ENCODE measurements around the gene OSBPL8.

The OSBPL8 gene

GRCh38 chr12:76555797-76556196 is 3.8 kb downstream of the OSBPL8 start:
- no peak for DNase-seq

GRCh38 chr12:76555231-76555767 is 4.3 kb downstream of the OSBPL8 start:
- DNase-seq: no peak

GRCh38 chr12:76554405-76555230 is 5.0 kb downstream of the OSBPL8 start:
- DNase-seq: no peak

GRCh38 chr12:76552343-76552938 is 7.1 kb downstream of the OSBPL8 start:
- DNase-seq: no peak

GRCh38 chr12:76551482-76551888 is 8.1 kb downstream of the OSBPL8 start:
- DNase-seq: no peak

- no peak for DNase-seq
These were observed 10.4 kb downstream of the OSBPL8 start for GRCh38 chr12:76549131-76549530.

GRCh38 chr12:76548222-76548837 is 11.2 kb downstream of the OSBPL8 start:
- DNase-seq: no peak

GRCh38 chr12:76547526-76547925 is 12.0 kb downstream of the OSBPL8 start:
- DNase-seq: no peak

- DNase-seq: no peak
These were observed 12.7 kb downstream of the OSBPL8 start for GRCh38 chr12:76546889-76547288.

- DNase-seq: no peak
These were observed 14.1 kb downstream of the OSBPL8 start for GRCh38 chr12:76545486-76545885.

- DNase-seq: no peak
These were observed 14.8 kb downstream of the OSBPL8 start for GRCh38 chr12:76544601-76545261.

- no peak for DNase-seq
These were observed 15.7 kb downstream of the OSBPL8 start for GRCh38 chr12:76543813-76544347.

GRCh38 chr12:76542908-76543307 is 16.7 kb downstream of the OSBPL8 start:
- no peak for DNase-seq

- no peak for DNase-seq
These were observed 19.8 kb downstream of the OSBPL8 start for GRCh38 chr12:76539727-76540126.

GRCh38 chr12:76537923-76538322 is 21.6 kb downstream of the OSBPL8 start:
- no peak for DNase-seq

GRCh38 chr12:76536546-76536945 is 23.0 kb downstream of the OSBPL8 start:
- DNase-seq: no peak

GRCh38 chr12:76535170-76535569 is 24.4 kb downstream of the OSBPL8 start:
- DNase-seq: no peak

GRCh38 chr12:76533331-76533730 is 26.2 kb downstream of the OSBPL8 start:
- DNase-seq: no peak

- no peak for DNase-seq
These were observed 27.1 kb downstream of the OSBPL8 start for GRCh38 chr12:76532520-76532919.

GRCh38 chr12:76531056-76531455 is 28.5 kb downstream of the OSBPL8 start:
- no peak for DNase-seq

GRCh38 chr12:76530516-76530915 is 29.1 kb downstream of the OSBPL8 start:
- DNase-seq: no peak

- DNase-seq: no peak
These were observed 30.2 kb downstream of the OSBPL8 start for GRCh38 chr12:76529226-76529918.

Measured in stimulated activated CD8-positive, alpha-beta memory T cell treated with anti-CD3 and anti-CD28 coated beads, Interleukin-4, amount 100 ng/mL, for 48 hours (primary cell).